HFFc6 (cell line): ENCODE results near the gene NECAP2. TPM values are rescaled to one million over a fixed set of nuclear protein-coding genes. Genes with fewer than 3 reads are reported as not detected.
"Not testable (repeated sequence)": the region's sequence is repeated elsewhere in the genome, so short reads cannot be mapped to it uniquely, and the experiment has no call there.

ENCODE experiments used
- DNase-seq: peaks from one replicate; pipeline ENCODE4 v3.0.0-alpha.2; 2018
- H3K27ac Mint-ChIP-seq: 2 replicates; pipeline ENCODE4 v1.8.0; 2020; ENCODE audit warnings: mild to moderate bottlenecking, mixed read lengths
- H3K27me3 Mint-ChIP-seq: 2 replicates; pipeline ENCODE4 v1.8.0; 2021; ENCODE audit warnings: mild to moderate bottlenecking, moderate library complexity, mixed read lengths; ENCODE audit not compliant: insufficient read depth
- H3K36me3 Mint-ChIP-seq: 2 replicates; pipeline ENCODE4 v1.8.0; 2021; ENCODE audit warnings: low read depth, mixed read lengths
- H3K4me1 Mint-ChIP-seq: 2 replicates; pipeline ENCODE4 v1.8.0; 2020; ENCODE audit warnings: low read depth, mixed read lengths
- H3K4me3 Mint-ChIP-seq: 2 replicates; pipeline ENCODE4 v1.8.0; 2020; ENCODE audit warnings: mild to moderate bottlenecking, moderate library complexity, mixed read lengths
- H3K9me3 Mint-ChIP-seq: 2 replicates; pipeline ENCODE4 v1.8.0; 2020; ENCODE audit warnings: mild to moderate bottlenecking, mixed read lengths
- total RNA-seq, 6 experiments: library from RNA; stranded (reverse); fragmentation: NEBNext Ultra II Directional; extraction: Animal tissue kit (Norgen Biotek cat#: 25700); gene quantifications; 2 replicates in 1 of 6; 3 replicates in 5 of 6; pipeline ENCODE4 v1.2.3, GENCODE V29; 2021
- TF ChIP-seq, protein P1 (sequence below): fragments of 200-600 bp; sonication (generic); IDR thresholded peaks from 2 replicates; pipeline ENCODE4 v1.5.0; 2021; ENCODE audit warnings: antibody characterized with exemption, mild to moderate bottlenecking

Gene NECAP2
- total RNA-seq, 6 experiments from 2014 or later, result 55.6 to 73.1 (median 62.8) TPM

DNA sequence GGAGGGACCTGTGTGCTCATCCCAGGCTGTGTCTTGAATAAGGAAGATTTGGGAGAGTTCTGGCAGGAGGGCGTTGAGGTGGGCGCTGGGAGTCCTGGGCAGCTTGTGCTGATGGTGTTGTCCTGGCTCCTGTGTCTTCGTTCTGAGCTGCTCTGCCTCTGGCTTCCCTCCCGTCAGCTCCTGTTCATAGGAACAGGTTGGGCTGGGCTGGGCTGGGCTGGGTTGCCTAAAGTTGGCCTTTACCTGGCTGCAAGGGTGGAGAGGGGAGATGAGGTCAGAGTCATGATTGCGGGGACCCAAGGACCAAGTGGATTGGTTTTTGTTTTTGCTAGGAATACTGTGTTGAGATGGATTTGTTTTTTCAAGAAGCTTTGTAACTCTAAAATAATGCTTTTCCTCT, 9.1 kb downstream of the NECAP2 start:
- Mint-ChIP-seq H3K9me3 (no peaks in the 10 kb centered on the region), H3K27me3 (peaks cover 1% of the 10 kb centered on the region; the same call in 1 of the 2 replicates), H3K4me3 (no peak overlapping the region), H3K27ac (no peak overlapping the region), H3K36me3 (peaks cover 25% of the 10 kb centered on the region), H3K4me1 (no peaks in the 10 kb centered on the region)
- TF ChIP-seq, protein P1, sequence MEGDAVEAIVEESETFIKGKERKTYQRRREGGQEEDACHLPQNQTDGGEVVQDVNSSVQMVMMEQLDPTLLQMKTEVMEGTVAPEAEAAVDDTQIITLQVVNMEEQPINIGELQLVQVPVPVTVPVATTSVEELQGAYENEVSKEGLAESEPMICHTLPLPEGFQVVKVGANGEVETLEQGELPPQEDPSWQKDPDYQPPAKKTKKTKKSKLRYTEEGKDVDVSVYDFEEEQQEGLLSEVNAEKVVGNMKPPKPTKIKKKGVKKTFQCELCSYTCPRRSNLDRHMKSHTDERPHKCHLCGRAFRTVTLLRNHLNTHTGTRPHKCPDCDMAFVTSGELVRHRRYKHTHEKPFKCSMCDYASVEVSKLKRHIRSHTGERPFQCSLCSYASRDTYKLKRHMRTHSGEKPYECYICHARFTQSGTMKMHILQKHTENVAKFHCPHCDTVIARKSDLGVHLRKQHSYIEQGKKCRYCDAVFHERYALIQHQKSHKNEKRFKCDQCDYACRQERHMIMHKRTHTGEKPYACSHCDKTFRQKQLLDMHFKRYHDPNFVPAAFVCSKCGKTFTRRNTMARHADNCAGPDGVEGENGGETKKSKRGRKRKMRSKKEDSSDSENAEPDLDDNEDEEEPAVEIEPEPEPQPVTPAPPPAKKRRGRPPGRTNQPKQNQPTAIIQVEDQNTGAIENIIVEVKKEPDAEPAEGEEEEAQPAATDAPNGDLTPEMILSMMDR, result no peak
- DNase-seq, result no peak

DNA sequence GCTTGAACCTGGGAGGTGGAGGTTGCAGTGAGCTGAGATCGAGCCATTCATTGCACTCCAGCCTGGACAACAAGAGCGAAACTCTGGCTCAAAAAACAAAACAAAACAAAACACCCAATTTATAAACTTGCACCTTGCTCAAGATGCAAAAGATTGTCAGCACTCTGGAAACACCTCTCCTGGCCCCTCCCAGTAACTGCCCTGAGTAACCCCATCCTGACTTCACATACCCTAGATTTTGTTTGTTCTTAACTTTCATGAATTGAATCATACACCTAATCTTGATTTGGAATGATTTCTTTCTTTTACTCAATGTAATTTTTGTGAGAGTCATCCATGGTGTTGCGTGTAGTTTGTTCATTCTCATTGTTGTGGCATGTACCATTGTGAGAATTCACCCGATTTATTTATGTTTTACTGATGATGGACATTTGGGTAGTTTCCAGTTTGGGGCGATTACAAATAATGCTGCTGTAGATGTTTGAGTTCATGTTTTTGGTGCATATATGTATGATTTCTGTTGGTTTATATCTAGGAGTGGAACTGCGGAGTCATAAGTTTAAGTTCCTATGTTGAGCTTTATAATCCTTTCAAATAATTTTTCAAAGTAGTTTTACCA, 10.4 kb downstream of the NECAP2 start:
- Mint-ChIP-seq H3K27me3 (peaks cover 1% of the 10 kb centered on the region; the same call in 1 of the 2 replicates), H3K27ac (no peak overlapping the region), H3K4me3 (no peak overlapping the region), H3K36me3 (peaks cover 25% of the 10 kb centered on the region), H3K4me1 (no peaks in the 10 kb centered on the region), H3K9me3 (no peaks in the 10 kb centered on the region)
- no peak for DNase-seq
- TF ChIP-seq, protein P1, result no peak

DNA sequence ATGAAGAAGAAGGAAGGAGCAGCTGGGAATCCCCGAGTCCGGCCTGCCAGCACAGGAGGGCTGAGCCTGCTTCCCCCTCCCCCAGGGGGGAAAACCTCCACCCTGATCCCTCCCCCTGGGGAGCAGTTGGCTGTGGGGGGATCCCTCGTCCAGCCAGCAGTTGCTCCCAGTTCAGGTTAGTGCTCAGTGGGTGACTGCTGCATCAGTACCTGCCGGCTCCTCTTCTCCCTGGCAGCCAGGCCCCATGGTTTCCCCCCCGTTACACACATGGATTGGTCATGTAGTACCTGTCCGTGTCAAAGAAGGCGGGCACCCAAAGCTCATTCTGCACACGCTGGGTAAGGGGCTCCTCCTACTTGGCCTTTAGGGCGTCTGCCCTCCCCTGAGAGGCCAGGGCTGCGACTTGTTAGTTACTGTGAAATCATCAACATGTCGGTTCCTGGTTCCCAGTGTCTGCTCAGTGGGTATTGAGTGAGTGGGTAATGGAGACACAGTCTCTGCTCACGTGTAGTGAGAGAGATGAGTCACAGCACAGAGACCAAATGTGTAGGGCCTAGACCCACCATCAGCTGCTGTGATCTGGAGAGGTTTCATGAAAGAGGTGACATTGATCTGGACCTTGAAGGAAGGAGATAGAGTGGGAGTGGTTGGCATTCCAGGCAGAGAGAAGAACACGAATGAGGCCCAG, 11.5 kb downstream of the NECAP2 start:
- Mint-ChIP-seq H3K4me1 (no peaks in the 10 kb centered on the region), H3K36me3 (peaks cover 25% of the 10 kb centered on the region), H3K27ac (no peak overlapping the region), H3K9me3 (no peaks in the 10 kb centered on the region), H3K4me3 (no peak overlapping the region), H3K27me3 (peaks cover 1% of the 10 kb centered on the region)
- no peak for DNase-seq
- TF ChIP-seq, protein P1, result no peak

DNA sequence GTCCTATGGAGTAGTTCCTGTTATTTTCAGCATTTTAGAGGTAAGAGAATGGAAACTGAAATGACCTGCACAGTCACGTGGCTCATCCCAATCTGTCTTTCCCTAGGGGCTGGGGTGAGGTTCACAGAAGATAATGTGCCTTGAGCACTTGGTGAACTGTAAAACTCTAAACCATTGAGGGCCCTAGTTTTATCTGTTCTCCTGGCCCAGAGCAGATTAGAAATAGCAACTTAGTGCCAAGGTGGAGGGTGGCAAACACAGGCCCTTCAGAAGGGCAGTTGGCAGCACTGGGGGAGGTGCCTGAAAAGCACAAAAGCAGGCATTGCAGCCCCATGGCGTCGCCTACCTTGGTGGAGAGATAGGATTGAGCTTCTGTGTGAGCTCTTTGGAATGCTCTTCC, 14.4 kb downstream of the NECAP2 start:
- not testable (repeated sequence) for H3K27me3 Mint-ChIP-seq, H3K4me1 Mint-ChIP-seq, DNase-seq, H3K27ac Mint-ChIP-seq, H3K4me3 Mint-ChIP-seq, H3K9me3 Mint-ChIP-seq
- H3K36me3 Mint-ChIP-seq, result peaks cover 22% of the 10 kb centered on the region

DNA sequence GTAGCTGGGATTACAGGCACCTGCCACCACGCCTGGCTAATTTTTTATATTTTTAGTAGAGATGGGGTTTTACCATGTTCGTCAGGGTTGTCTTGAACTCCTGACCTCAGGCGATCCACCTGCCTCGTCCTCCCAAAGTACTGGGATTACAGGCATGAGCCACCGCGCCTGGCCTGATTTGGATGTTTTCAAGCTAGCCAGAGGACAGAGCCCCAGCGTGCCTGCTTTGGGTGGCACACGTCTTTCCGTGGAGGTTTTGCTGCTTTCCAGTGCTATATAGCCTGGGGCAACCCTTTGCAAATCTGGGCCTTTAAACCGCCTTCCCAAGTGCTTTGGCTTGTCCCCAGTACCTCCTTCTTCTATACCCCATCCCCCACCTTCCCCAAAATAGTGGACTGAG, 15.6 kb downstream of the NECAP2 start:
- not testable (repeated sequence) for H3K4me1 Mint-ChIP-seq, H3K4me3 Mint-ChIP-seq, H3K9me3 Mint-ChIP-seq, H3K27ac Mint-ChIP-seq, DNase-seq, H3K27me3 Mint-ChIP-seq
- peaks cover 31% of the 10 kb centered on the region for H3K36me3 Mint-ChIP-seq

DNA sequence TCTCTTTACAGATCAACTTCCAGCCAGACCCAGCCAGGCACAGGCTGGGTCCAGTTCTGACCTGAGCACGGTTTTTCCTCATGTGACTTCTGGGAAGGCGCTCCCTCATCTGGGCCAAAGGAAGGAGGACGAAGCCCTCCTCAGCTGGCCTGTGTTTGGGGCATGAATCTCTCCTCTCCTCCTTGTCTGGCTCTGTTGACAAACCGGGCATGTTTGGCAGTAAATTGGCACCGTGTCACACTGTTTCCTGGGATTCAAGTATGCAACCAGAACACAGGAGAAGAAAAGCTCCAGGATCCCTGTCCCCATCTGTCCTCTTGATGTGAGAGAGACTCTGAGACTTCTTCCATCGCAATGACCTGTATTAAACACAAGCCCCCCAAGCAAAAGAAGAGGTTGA, 18.3 kb downstream of the NECAP2 start:
- no peaks in the 10 kb centered on the region for H3K9me3 Mint-ChIP-seq
- TF ChIP-seq, protein P1, result no peak
- H3K27ac Mint-ChIP-seq, result no peak overlapping the region
- no peak for DNase-seq
- H3K36me3 Mint-ChIP-seq, result peaks cover 33% of the 10 kb centered on the region
- H3K4me1 Mint-ChIP-seq, result no peaks in the 10 kb centered on the region
- H3K4me3 Mint-ChIP-seq, result no peak overlapping the region
- no peaks in the 10 kb centered on the region; the same call in 1 of the 2 replicates for H3K27me3 Mint-ChIP-seq
